CD4-positive, alpha-beta T cell treated with Interleukin-12 subunit alpha and Interleukin-12 subunit beta, for 1 hour (primary cell): ENCODE results near the gene TAS2R19.
A peak's percentile ranks its signal among the peaks of the same experiment; 100 is the strongest.

ENCODE experiments used
- DNase-seq: peaks from one replicate; pipeline ENCODE4 v3.0.0-alpha.2; 2020

TAS2R19 gene

DNA sequence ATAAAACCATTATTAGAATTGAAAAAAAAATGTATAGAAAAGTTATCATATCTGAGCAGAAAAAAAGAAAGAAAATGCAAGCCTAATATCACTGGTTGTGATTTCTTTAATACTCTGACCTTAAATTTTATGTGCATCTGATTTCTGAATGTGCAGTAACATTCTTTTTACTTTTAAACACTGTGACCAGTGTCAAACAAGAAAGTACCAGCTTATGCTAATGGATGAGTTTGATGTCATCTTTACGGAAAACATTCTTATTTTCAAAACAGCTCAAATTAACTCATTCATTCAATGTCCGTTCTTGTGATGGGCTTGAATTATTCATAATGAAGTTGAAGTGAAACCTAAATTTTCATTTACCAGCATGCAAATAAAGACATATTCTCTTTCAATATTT is 35.6 kb downstream of the TAS2R19 start, which contains the start of gene TAS2R50:
Gene TAS2R50, minus strand, starts transcription at position 101 of the 400 bp plus-strand sequence. Its CDS starts 52 bp downstream, at position 49.
- no peak for DNase-seq

GRCh38 chr12:10982244-10982643 is 40.2 kb downstream of the TAS2R19 start:
- peak; percentile 61 for DNase-seq

DNA sequence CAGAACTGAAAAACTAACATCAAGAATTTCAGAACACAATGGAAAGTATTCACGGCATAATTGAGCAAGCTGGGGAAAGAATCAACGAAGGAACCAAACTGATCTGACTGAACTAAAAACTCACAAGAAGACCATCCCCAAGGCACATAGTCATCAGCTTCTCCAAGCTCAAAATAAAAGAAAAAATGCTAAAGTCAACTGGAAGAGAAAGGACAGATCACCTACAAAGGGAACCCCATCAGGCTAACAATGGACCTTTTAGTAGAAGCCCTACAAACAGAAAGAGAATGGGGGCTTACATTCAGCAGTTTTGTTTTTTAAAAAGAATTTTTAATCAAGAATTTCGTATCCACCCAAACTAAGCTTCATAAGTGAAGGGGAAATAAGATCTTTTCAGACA is 47.5 kb downstream of the TAS2R19 start:
- no peak for DNase-seq
